Measurements from ENCODE around the gene RNF103. TPM values are rescaled to one million over a fixed set of nuclear protein-coding genes. Genes with fewer than 3 reads are reported as not detected.

Gene RNF103
- total RNA-seq, 2 experiments from 2014 or later = 124 to 130 TPM

GRCh38 chr2:86608832-86609410 lies 14.7 kb downstream of the RNF103 start:
- POLR2A ChIA-PET = interaction anchor here (1.7 kb wide), 1 partner anchor 14 kb away, joined by 4 read pairs; no protein-coding TSS in a partner anchor
- Mint-ChIP-seq H3K9me3 (no peaks in the 10 kb centered on the region), H3K36me3 (ENCODE audit: low read depth) (peaks cover 88% of the 10 kb centered on the region), H3K27me3 (no peaks in the 10 kb centered on the region), H3K4me1 (ENCODE audit: low read depth) (peaks cover 26% of the 10 kb centered on the region), H3K27ac (peak overlapping the region; percentile 16), H3K4me3 (no peak overlapping the region)
- DNase-seq = no peak
- no peak for ATAC-seq (ENCODE audit: poor library complexity)
- CTCF ChIA-PET = interaction anchor here (0.7 kb wide), 1 partner anchor 22 kb away, joined by 3 read pairs; no protein-coding TSS in a partner anchor
- no peak overlapping the region for H3K4me3 ChIP-seq (ENCODE audit: low read length)
- H3K27me3 ChIP-seq (ENCODE audit: control insufficient read depth in 1 of 2, insufficient read depth in 2 of 2, low read length in 2 of 2) = no peaks in the 10 kb centered on the region
- peaks cover 55% of the 10 kb centered on the region for H3K36me3 ChIP-seq (ENCODE audit: insufficient read depth, low read length)
- TF ChIP-seq CTCF (IDR thresholded peaks at IDR 0.05) = no peak
- intact Hi-C loops (cut with DNase I, micrococcal nuclease) = no loop called here
- H3K27ac ChIP-seq (ENCODE audit: low read depth in 1 of 2, low read length in 2 of 2) = no peak overlapping the region
- H3K9me3 ChIP-seq (ENCODE audit: control insufficient read depth in 1 of 2, insufficient read depth in 1 of 2, low read length in 2 of 2) = no peaks in the 10 kb centered on the region
- H3K4me1 ChIP-seq (ENCODE audit: insufficient read depth, low read length) = no peaks in the 10 kb centered on the region

GRCh38 chr2:86603905-86604304 lies 19.8 kb downstream of the RNF103 start:
- ChIA-PET POLR2A (no interaction called here), CTCF (no interaction called here)
- Histone ChIP-seq H3K4me1 (ENCODE audit: insufficient read depth, low read length) (no peaks in the 10 kb centered on the region), H3K27ac (ENCODE audit: low read depth in 1 of 2, low read length in 2 of 2) (no peak overlapping the region), H3K27me3 (ENCODE audit: control insufficient read depth in 1 of 2, insufficient read depth in 2 of 2, low read length in 2 of 2) (no peaks in the 10 kb centered on the region), H3K4me3 (ENCODE audit: low read length) (no peak overlapping the region), H3K36me3 (ENCODE audit: insufficient read depth, low read length) (peaks cover 21% of the 10 kb centered on the region), H3K9me3 (ENCODE audit: control insufficient read depth in 1 of 2, insufficient read depth in 1 of 2, low read length in 2 of 2) (peaks cover 0 to 6% of the 10 kb centered on the region in 2 experiments)
- ATAC-seq (ENCODE audit: poor library complexity) = no peak
- H3K27ac Mint-ChIP-seq = no peak overlapping the region
- intact Hi-C loops (cut with DNase I, micrococcal nuclease) = no loop called here
- no peaks in the 10 kb centered on the region for H3K27me3 Mint-ChIP-seq
- peaks cover 5% of the 10 kb centered on the region for H3K4me1 Mint-ChIP-seq (ENCODE audit: low read depth)
- no peak for TF ChIP-seq CTCF (IDR thresholded peaks at IDR 0.05)
- no peak for DNase-seq
- no peaks in the 10 kb centered on the region for H3K9me3 Mint-ChIP-seq
- H3K36me3 Mint-ChIP-seq (ENCODE audit: low read depth) = peaks cover 52% of the 10 kb centered on the region
- no peak overlapping the region for H3K4me3 Mint-ChIP-seq

- ATAC-seq (ENCODE audit: poor library complexity) (no peak), DNase-seq (no peak)
- Histone ChIP-seq H3K36me3 (ENCODE audit: insufficient read depth, low read length) (peaks cover 2% of the 10 kb centered on the region), H3K4me3 (ENCODE audit: low read length) (no peak overlapping the region), H3K9me3 (ENCODE audit: control insufficient read depth in 1 of 2, insufficient read depth in 1 of 2, low read length in 2 of 2) (peaks cover 0 to 6% of the 10 kb centered on the region in 2 experiments), H3K4me1 (ENCODE audit: insufficient read depth, low read length) (no peaks in the 10 kb centered on the region), H3K27me3 (ENCODE audit: control insufficient read depth in 1 of 2, insufficient read depth in 2 of 2, low read length in 2 of 2) (no peaks in the 10 kb centered on the region), H3K27ac (ENCODE audit: low read depth in 1 of 2, low read length in 2 of 2) (no peak overlapping the region)
- ChIA-PET CTCF (interaction anchor here (1.0 kb wide), 1 partner anchor 12 kb away, joined by 4 read pairs; no protein-coding TSS in a partner anchor), POLR2A (interaction anchor here (1.4 to 2.2 kb wide), 2 partner anchors 24 to 33 kb away, joined by 3 to 8 read pairs; partner anchors contain the start of gene RNF103)
- Mint-ChIP-seq H3K27ac (no peak overlapping the region), H3K4me1 (ENCODE audit: low read depth) (no peaks in the 10 kb centered on the region), H3K36me3 (ENCODE audit: low read depth) (peaks cover 11% of the 10 kb centered on the region), H3K4me3 (no peak overlapping the region), H3K27me3 (no peaks in the 10 kb centered on the region), H3K9me3 (no peaks in the 10 kb centered on the region)
- TF ChIP-seq CTCF (IDR thresholded peaks at IDR 0.05) = no peak
- intact Hi-C loops (cut with DNase I, micrococcal nuclease) = no loop called here
Observed at GRCh38 chr2:86598966-86599365, 24.7 kb downstream of the RNF103 start.
